22Rv1 (cell line): ENCODE data around the gene ALDOA.
A peak's percentile ranks its signal among the peaks of the same experiment; 100 is the strongest.
"Not testable (repeated sequence)": the region's sequence is repeated elsewhere in the genome, so short reads cannot be mapped to it uniquely, and the experiment has no call there.

Source experiments
- H3K27ac ChIP-seq: fragments of 450-650 bp; 2 replicates; pipeline ENCODE4 v1.5.1; 2017
- CTCF ChIP-seq: fragments of 450-650 bp; IDR thresholded peaks from 2 replicates; pipeline ENCODE4 v1.5.1; 2017; ENCODE audit warnings: mild to moderate bottlenecking
- ZFX ChIP-seq: fragments of 450-650 bp; IDR thresholded peaks from 2 replicates; pipeline ENCODE4 v1.6.1; 2017; ENCODE audit warnings: antibody characterized with exemption, borderline replicate concordance

The ALDOA gene

DNA sequence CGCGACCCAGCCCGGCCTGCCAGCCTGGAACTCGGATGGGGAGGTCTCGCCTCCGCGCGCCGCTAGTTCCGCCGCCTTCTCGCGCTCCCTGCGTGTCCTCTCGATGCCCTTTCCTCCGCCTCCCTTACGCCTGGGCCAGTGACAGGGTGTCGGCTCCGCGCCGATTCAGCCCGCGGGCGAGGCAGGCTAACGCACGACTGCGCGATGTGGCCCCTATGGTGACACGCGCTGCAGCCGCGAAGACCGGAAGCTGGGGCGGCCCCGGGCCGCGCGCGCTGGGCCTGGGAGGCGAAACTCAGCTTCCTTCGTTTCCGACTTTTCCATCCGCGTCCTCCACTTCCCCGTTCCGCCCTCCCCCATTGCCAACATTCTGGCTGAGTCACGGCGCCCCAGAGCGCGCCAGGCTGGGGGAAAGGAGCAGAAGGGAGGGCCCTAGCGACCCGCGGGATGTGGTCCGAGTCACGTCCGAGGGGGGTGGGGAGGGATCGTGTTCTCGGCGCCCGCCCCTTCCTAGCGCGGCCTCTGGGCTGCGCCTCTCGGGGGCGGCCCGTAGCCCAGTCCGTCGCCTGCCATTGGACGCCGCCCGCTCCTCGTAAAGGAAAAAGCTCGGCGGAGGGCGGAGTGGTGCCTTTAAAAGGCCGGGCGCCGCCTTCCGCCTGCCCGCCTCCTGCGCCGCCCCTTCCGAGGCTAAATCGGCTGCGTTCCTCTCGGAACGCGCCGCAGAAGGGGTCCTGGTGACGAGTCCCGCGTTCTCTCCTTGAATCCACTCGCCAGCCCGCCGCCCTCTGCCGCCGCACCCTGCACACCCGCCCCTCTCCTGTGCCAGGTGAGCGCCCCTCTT, at the start of gene ALDOA:
ALDOA (plus strand) TSS at position 659 of the 841 bp plus-strand sequence. CDS start 1,138 bp downstream, outside the sequence.
- TF ChIP-seq CTCF (no peak), ZFX (no peak)
- peak within 1 kb of the TSS; percentile 98 for H3K27ac ChIP-seq

DNA sequence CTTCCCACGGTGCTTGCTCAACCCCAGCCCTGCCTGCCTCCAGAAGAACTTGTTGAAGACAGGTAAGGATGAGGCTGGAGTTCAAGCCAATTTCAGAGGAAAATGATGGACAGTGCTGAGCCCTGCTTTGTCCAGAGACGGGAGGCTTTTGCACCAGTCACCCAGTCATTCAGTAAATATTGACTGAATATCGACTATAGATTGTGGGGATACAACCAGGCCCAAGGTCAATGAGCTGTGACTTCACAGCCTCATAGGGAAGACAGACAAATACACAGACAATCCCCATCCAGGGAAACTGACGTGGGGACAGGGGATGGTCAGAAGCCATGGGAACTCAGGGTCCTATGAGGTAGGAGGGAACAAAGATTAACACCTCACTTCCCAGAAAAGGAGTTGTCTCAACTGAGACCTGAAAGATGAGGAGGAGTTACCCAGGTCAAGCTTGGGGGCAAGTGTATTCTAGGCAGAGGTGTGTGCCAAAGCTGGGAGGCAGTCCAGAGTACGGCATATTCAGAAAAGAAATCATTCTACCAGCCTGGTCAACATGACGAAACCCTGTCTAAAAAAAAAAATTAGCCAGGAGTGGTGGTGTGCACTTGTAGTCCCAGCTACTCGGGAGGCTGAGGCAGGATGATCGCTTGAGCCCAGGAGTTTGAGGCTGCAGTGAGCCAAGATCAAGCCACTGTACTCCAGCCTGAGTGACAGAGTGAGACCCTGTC, 48.8 kb upstream of the ALDOA start:
- H3K27ac ChIP-seq: no peak overlapping the region
- no peak for TF ChIP-seq ZFX

DNA sequence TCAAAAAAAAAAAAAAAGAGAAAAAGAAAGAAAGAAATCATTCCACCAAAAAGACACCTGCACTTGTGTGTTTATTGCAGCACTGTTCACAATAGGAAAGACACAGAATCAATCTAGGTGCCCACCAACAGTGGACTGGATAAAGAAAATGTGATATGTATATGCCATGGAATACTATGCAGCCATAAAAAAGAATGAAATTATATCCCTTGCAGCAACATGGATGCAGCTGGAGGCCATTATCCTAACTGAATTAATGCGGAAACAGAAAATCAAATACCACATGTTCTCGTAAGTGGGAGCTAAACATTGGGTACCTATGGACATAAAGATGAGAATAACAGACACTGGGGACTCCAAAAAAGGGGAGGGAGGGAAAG, 48.3 kb upstream of the ALDOA start:
- TF ChIP-seq CTCF: no peak
- no peak for TF ChIP-seq ZFX
- H3K27ac ChIP-seq: no peak overlapping the region

- not testable (repeated sequence) for H3K27ac ChIP-seq
Observed at GRCh38 chr16:30017937-30018336, 47.6 kb upstream of the ALDOA start.

GRCh38 chr16:30018731-30019158, 46.8 kb upstream of the ALDOA start:
- no peak overlapping the region for H3K27ac ChIP-seq
- TF ChIP-seq CTCF: no peak
- no peak for TF ChIP-seq ZFX

DNA sequence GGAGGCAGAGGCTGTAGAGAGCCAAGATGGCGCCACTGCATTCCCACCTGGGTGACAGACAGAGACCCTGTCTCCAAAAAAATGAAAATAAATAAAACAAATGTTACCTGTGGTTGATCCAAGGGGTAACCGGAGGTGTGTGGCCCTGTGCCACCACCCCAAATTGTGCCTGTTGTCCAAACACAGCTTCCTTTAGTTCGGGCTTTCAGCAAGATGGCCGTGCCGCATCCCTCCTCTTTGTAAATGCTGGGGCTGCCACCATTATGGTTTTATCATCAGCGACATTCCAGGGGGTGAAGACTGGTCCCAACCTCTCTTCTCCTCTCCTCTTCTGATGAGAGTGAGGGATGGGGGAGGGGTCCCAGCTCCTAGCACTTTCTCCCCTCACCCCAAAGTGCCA, 42.7 kb upstream of the ALDOA start, which contains the start of gene C16orf92:
C16orf92 (plus strand) TSS at position 312 of the 400 bp plus-strand sequence. CDS start 143 bp downstream, outside the sequence.
- TF ChIP-seq CTCF (no peak), ZFX (no peak)
- H3K27ac ChIP-seq: no peak within 1 kb of the TSS; the same call in 1 of the 2 replicates

DNA sequence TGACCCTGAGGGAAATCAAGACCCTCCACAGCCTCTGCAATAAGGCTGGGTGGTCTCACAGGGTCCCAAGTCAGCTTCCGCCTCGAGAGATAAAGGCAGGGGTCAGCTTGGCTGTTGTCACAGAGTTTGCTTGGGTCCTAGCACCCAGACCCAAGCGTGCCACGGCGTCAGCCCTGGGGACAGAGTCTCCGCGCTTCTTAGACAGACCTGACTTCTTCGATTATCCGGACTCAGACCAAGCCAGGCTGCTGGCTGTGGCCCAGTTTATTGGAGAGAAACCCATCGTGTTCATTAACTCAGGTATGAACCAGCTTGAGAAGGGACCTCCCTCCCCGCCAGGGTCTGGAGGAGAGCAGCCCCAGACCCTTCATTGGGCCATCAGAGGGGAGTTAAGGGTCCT, 42.0 kb upstream of the ALDOA start:
- TF ChIP-seq CTCF (no peak), ZFX (no peak)
- H3K27ac ChIP-seq: no peak overlapping the region

GRCh38 chr16:30024451-30024850, 41.1 kb upstream of the ALDOA start:
- TF ChIP-seq CTCF (no peak), ZFX (no peak)
- H3K27ac ChIP-seq: no peak overlapping the region
